DOHH2 (cell line): ENCODE data around the gene TNPO3.

ENCODE experiments used
- CTCF ChIP-seq: fragments of 200-600 bp; sonication (generic); IDR thresholded peaks from one replicate; pipeline ENCODE4 v1.5.1; 2014; ENCODE audit warnings: antibody characterized with exemption, mild to moderate bottlenecking, low read depth, low read length; ENCODE audit not compliant: poor library complexity, severe bottlenecking
- EZH2phosphoT487 ChIP-seq: fragments of 200-600 bp; sonication (generic); IDR thresholded peaks from 2 replicates; pipeline ENCODE4 v1.6.1; 2017; ENCODE audit warnings: borderline replicate concordance, mild to moderate bottlenecking, antibody characterized with exemption, low read length, moderate library complexity, mixed read lengths

- TF ChIP-seq CTCF (no peak), EZH2phosphoT487 (no peak)
These were observed 48.8 kb upstream of the TNPO3 start for GRCh38 chr7:129103561-129104324.
